ENCODE data around the gene TRIM2.

GRCh38 chr4:153282023-153282422 is 77.8 kb downstream of the TRIM2 start:
- TF ChIP-seq REST (IDR thresholded peaks at IDR 0.05) (no peak), CTCF (IDR thresholded peaks at IDR 0.05; ENCODE audit: low read depth, low read length, missing input control) (no peak), GABPA (IDR thresholded peaks at IDR 0.05 in 1 of 2, conservative IDR thresholded peaks at IDR 0.05 in 1 of 2) (no peak)

Measured in liver (tissue), 3 donors.